NCI-H460 (cell line): ENCODE results near the gene SOAT2. TPM values are rescaled to one million over a fixed set of nuclear protein-coding genes. Genes with fewer than 3 reads are reported as not detected.

Experiments used
- DNase-seq: peaks from one replicate; pipeline ENCODE4 v3.0.0-alpha.2; 2016; ENCODE audit warnings: low read depth; ENCODE audit errors: extremely low read depth
- total RNA-seq: library from RNA; depleted of rRNA; stranded (reverse); fragments of >200 nt; shearing (Covaris generic); gene quantifications from 2 replicates; pipeline ENCODE4 v1.2.3, GENCODE V29; 2014

Gene SOAT2
- total RNA-seq, 1 experiment from 2014 or later = not detected

DNA sequence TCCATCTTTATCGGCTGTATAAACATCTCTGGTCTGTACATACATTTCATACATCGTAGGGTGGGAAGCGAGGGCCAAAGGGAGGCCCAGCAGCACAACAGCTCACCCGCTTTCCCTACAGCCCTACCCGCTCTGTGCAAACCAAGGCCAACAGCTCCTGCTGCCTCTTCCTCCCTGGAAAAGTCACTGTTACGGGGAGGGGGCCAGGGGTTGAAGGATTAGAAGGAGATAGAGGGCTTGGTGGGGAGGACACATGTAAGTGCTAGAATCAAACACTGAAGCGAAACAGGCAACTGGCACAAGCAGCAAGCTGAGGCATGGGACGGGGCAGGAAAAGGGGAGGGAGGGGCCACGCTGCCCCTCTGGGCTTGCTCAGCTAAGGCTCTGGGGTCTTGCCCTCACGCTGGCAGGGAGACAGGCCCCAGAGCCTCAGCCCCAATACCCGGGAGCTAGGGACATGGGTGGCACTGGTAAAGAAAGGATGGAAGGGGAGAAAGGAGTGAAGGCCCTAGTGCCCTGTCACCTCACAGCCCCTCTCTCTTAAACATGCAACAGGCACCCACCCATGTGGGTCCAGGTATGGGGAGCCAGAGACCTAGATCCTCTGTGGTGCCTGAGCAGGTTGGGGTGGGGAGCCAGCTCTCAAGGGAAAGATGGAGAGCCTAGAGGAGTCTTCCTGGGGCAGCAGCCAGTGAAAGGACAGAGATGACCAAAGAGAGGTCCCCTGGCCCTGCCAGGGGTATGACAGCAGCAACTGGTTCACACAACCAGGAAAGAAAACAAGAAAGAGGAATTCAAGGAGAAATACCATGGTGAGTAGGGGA lies 38.5 kb upstream of the SOAT2 start:
- no peak for DNase-seq

DNA sequence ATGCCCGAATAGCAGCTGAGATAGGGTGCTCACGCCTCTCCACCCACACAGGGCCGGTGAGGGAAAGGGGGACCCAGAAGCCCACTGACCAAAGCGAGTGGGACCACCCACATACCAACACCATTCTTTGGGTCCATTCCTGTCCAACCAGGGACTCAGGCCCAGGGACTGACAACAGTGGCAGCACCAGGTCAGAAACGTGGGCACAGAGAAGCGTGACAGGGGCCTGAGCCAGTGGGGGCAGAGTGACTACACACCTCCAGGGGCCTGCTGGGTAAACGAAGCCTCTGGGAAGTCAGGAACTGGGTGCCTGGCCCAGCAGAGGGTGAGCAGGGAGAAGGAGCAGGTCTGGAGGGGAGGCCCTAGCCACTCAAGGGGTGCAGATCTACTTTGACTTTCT lies 37.8 kb upstream of the SOAT2 start:
- DNase-seq = no peak

DNA sequence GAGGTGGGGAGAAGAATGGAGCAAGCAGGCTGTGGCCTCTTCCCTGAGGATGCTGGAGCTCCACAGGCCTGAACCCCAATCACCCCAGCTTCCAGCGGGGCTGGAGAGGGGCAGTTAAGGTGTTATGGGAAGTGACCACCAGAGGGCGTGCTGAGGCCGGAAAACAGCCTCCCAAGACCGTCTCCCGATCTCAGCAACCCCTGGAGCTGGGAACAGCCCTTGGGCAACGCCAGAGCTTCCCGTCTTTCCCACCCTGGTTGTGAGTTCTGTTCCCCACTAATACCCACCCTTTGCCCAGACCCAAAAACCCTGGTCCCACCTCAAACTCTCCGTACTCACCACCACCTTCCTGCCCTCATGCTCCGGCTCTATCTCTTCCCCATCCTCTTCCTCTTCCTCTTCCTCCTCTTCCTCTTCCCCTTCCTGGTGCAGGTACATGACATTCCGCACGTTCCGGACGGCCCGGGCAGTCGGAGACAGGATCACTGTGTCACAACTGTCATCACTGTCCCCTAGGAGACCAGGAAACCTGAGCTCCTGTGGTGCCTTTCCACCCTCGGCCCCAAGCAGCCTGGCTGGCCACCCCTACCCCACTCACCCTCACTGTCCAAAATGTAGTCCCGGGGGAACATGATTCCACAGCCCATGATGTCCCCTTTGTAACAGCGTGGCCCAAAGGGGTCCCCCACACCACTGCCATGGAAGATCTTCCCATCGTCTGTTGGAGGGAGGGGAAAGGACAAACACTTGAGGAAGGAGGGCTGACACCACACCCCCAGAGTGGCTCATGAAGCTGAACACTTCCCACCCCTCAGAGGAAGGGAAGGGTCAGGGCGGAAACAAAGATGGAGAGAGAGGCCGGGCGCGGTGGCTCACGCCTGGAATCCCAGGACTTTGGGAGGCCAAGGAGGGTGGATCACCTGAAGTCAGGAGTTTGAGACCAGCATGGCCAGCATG lies 37.0 kb upstream of the SOAT2 start:
- peak; percentile 78 for DNase-seq

DNA sequence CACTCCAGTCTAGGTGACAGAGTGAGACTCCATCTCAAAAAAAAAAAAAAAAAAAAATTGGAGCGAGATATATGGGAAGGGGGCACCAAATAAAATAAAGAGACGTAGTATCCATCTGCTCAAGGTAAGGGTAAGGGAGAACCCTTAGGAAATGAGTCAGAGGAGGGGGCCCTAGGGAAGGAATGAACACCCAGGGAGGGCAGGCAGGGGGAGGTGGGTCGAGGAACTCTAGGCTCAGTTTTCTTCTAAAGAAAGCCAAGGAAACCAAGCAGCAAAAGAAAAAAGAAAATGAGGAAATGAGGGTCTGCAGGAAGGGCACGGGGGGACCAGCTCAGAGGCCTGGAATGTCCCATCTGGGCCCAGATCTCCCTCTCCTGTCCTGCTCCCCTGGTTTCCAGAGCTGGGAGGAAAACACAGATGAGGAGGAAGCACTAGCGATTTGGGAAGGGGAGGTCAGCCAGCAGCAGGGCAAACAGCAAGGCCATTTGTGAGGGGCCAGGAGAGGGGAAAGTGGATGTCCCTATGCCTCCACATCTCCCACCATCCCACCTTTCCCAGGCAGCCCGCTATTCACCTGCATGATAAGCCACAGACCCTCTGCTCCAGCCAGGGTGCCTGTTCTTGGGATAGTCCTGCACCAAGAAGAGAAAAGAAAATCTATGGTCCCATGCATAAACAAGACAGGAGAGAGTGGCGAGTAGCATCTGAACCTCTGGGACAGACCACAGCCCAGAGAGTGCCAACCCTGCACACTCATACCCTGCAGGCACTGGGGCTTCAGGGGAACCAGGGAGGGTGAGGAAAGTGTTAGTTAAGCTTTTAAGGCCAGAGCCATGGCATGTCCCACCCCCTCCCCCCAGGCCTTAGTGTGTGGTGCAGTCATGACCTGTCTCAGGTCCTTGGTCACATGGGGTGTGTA lies 36.0 kb upstream of the SOAT2 start:
- DNase-seq = no peak

DNA sequence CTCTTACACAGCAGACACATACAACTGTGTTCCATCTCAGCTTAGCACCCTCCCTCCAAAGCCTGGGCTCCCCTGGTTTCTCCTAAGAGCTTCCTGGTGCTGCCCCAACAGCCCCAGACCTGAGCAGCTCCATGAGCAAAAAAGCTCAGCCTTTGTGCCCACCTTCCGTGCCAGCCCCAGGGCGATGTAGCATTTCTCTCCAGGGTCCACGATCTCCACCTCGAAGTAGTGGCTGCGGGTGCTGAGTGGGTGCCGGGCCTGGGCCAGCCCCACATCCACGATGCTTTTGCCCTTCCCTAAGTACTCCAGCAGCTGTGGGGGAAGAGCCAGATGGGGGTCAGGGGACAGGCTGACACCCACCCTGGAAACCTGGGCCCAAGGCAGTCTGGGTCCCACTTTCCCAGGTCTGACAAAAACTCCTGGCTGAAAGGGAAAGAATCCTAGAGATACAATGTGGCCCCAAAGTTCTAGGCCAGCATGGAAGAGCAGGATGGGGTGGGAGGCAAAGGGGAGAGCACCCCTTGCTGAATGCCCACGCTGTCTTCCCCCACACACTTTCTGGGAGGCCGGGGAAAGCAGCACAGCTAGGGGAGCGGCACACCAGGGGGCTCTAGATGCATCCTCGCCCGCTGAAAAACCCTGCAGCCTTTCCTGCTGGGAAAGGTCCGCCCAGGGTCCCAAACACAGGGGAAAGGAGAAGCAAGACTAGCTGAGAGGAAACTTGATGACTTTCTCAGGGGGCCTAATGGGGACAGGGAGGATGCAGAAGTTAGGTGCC lies 35.1 kb upstream of the SOAT2 start:
- DNase-seq = no peak

DNA sequence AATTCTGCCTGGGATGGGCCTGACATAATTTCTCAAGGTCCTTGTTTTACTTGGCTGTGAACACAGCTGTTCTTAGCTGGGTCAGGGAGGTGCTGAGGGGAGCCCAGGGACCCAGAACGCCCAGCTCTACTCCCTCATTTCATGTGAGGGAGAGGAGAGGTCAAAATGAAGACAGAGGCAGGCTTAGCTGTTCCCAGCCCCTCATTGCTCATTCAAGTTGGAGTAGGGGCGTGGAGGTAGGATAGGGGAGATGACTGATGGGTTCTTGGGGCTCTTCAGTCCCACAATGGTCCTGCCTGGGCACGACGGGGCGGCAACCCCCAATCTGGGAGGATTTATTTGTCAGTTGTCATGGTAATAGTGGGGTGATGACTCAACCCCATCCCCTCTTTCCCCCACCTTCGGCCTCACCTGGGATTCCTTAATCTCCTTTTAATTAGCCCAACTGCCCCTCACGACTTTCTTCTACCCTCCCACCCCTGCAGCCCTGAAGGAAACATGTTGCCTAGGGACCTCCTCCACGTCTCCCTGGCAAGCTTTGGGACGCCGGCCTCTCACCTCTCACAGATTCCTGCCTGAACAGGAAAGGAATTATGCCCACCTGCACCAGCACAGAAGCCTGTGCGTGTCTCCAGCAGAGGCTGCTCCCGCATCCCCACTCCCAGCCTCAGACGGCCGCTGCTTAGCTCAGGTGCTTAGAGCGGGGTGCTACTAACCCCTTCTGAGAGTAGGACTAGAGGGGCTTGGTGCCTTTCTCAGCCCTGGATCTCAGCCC lies 34.3 kb upstream of the SOAT2 start:
- DNase-seq = no peak

DNA sequence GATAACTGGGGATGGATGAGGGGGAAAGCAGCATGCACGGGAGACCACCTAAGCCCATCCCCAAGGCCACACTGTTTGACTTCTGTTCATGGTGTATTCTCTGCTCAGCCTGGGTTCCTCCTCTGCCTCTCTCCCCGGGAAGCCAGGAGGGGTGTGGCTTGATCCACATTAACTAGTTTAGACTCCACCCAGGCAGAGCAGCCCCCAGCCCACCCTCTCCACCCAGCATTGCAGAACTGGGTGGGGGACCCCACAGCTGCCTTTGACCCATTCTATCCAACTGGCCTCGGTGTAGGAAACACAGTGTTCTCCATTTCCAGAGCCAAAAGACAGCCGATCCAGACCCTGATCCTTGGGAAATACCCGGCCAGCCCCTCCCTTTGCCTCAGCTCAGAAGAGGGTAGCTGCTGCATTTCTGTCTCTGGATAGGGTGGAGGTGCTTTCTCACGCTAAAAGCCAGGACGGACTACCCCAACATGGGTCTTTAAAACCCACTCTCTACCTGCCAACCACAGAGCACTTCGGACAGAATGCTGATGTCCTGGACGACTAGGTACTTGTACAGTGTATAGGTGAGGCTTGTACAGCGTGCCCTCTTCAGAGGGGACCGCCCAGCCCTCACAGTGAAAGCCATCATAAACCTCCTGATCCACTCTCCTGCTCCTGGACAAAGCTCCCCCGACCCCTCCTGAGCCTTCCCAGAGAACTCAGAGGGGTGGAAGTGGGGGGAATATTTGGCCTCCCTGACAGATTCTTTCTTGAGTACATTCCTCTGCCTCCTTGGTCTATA lies 33.5 kb upstream of the SOAT2 start:
- DNase-seq = no peak

DNA sequence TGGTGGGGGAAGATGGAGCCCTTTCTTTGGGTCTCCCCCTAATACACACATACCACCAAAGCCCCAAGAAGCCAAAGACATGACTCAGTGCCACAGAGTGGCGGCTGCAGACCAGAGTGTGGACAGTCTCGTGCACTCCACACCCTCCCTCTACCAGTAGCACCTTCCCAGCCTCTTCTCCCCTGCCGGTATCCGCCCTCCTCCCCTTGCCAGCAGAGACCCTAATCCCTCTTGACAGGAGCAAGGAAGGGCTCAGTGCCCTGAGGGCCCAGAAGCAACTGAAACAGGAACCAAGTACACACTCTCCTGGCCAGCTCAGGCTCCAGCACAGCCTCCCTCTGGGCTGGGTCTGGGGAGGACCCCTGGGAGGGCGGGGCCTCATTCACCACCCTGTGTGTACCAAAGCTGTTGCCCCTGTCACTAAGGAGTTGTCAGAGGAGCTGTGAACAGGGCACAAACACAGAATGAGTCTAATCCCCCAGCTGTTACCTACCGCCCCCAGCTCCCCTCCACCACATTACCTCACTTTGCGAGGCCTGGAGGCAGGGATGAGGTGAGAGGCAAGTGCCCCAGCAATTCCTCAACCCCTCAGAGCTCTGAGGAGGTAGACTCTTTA lies 32.3 kb upstream of the SOAT2 start:
- no peak for DNase-seq

DNA sequence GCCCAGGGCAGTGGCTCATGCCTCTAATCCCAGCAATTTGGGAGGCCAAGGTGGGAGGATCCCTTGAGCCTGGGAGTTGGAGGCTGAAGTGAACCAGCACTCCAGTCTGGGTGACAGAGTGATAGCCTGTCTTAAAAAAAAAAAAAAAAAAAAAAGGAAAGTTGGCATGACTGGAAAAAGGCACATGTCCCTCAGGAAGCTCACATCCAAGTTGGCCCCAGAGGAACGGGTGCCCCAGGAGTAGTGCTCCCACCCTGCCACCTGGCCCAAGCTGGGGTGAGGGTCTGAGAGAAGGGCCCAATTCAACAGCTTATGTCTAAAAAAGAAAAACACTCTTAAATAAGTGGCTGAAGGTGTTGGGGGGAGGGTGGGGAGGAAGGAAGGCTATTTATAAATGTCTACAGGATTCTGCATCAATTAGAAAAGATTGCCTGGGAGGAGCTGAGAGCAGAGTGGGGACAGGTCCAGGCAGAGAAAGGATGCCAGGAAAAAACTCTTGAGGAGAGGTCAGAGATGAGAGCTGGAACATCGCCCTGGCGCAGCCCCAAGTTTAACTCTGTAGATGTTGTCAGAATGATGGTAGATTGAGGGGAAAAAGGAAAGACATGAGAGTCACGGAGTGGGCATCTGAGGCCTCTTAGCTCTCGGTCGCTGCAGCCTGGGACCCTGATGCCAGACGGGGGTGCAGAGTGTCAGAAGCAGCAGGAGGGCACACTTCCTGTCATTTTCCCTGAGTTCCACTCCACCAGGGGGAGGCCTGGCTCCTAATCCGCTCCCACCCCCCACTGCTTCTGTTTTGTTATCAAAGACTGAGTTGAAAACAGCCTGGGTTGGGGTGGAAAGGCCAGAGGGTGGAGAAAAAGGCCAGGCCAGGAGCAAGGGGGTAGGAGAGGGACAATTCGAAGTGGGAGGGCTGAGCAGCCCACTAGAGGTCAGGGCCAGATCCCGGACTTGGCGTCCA lies 31.4 kb upstream of the SOAT2 start:
- DNase-seq = no peak

DNA sequence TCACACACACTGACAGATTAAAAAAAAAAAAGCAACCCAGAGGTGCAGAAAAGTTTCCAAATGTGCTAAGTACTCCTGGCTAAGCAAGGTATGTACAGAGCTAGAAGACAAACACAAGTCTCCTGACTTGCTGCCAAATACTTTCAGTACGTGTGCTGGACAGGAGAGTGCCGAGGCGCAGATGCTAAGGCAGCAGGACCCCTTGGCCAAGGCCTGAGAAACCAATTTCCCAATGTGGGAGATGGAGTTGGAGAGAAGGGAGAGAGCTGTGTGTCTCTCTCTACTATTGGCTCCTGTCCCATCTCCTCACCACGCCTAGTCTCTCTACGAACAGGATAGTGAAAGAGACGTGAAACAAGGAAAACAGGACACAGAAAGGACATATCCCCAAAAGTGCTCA lies 29.4 kb upstream of the SOAT2 start:
- DNase-seq = no peak

DNA sequence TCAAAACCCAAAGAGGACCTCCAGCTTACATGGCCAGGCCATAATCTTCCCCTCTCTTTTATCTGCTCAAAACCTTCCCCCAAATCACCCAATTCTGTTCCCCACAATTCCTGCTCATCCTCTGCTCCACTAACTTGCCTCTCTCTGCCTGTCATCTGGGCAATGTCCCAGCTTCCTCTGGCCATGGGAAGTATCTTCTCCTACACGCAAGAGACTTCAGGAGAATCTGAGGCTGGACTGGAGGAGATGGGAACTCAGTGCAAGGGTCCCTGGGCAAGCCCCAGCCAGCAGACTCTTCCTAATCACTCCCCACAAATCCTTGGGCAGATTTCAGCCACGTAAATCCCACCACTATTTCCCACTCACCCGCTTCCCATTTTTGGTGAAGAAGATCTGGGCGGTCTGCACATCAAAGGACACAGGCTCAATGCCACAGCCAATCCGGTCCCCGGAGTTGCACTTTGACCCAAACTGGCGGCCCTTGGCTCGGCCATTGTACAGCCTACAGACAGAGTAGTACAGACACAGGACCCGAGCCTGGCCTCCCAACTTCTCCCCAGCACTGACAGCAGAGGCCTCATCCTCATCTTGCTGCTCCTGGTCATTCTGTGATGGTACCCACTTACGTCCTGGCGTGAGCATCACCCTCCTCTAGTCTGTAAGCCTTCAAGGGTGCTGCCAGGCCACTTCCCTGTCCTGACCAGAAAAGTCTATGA lies 28.8 kb upstream of the SOAT2 start:
- no peak for DNase-seq

DNA sequence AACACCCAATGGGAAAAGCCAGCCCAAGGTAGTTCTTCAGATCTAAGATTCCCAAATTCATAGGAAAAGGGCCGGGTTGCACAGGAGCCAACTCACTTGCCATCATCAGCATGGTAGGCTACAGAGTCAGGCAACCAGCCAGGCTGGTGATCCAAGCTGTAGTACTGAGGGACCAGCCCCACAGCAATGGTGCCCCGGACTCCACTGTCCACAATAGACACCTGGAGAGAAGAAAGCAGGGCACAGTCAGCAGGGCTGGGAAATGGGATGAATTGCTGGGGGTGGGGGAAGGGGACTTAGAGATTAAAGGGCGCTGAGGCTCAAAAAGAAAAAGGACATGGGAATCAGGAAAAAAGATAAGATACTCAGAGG lies 28.3 kb upstream of the SOAT2 start:
- no peak for DNase-seq

DNA sequence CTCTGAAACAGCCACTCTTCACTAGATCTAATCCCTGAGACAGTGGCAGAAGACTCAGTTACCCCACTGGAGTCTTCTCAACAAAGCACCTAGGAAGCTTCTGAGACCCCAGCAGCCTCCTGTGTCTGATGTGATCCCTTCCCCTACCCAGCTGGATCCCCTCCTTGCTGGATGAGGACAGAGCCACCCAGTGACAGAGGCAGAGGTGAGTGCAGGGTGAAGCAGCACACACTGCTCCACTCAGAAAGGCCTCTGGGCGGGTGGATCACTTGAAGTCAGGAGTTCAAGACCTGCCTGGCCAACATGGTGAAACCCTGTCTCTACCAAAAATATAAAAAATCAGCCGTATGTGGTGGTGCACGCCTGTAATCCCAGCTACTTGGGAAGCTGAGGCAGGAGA lies 26.8 kb upstream of the SOAT2 start:
- no peak for DNase-seq

DNA sequence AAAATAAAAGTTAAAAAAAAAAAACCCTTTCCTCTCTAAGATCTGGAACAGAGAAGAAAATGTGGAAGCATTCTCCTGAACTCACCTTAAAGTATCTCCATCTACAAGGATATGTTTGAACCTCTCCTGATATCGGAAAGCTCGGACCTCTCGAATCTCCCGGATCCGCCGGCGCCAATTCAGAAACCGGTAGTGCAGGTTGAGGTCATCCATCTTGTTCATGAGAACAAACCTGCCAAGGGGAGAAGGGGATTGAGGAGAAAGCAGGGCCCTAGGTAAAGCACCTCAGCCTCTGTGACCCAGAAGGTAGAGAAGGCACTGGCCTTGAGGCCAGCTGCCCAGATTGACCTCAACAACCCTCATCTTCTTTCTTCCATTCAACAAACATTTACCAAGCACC lies 26.3 kb upstream of the SOAT2 start:
- DNase-seq = no peak

DNA sequence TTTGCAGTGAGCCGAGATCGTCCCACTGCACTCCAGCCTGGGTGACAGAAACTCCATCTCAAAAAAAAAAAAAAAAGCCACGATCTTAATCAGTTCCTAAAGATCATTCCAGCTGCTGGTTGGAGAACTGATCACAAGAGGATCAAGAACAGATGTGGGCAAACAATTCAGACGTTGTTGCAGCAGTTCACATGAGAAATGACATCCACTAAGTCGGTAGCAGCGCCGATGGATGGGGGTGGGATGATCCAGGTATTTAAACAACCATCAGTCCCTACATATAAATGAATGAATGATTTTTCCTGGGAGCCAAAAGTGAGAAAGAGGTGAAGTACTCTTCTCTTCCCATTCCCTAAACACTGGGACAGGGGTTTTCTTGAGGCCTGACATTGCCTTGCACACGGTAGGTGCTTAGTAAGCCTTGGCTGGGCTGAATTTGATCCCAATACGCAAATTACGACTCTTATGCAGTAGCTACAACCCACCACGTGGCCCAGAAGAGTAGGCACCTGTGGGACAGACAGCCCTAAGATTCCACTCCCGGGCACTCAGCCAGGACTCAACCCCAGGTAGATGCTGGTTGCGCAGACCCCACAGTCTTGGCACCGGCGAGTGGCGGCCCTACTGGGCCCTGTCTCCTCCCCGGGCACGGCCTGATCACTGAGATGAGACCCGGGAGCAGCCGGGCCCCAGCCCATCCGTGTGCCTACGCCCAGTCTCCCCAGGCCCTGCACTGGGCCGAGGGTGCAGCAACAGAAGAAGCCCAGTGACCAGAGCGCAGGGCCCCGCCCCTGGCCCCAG lies 24.7 kb upstream of the SOAT2 start:
- DNase-seq = no peak
